NCI-H774 (cell line): ENCODE measurements around the gene ATRIP.

ENCODE experiments used
- DNase-seq: peaks from one replicate; lab custom pipeline; 2025; lab: John Stamatoyannopoulos, UW

ATRIP gene

GRCh38 chr3:48423883-48424695, 22.4 kb upstream of the ATRIP start:
- DNase-seq = no peak

GRCh38 chr3:48425281-48425812, 21.2 kb upstream of the ATRIP start:
- no peak for DNase-seq

DNA sequence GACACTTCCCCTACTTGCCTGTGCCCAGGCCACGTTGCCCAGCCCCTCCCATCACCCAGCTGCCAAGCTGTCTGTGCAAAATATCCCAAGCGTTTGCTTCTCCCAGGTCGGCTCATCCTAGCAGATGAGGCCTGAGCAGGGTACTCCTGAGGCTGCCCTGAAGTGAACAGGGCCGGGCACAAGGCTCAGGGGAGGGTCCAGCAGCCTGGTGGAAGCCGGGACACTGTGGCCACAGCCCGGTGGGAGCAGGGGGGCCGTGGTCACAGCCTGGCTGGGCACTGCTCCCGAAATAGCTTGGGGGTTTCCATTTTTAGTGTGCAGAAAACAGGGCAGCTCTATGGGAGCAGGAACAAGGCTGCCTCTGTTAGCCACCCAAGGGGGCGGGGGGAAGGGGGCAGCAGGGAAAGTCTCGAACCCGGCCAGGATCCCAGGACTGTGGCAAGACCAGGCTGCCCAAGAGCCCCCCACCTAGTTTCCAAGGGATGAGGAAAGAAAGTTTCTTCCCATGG, 20.1 kb upstream of the ATRIP start:
- DNase-seq = no peak

GRCh38 chr3:48426944-48427629, 19.4 kb upstream of the ATRIP start:
- DNase-seq = no peak

DNA sequence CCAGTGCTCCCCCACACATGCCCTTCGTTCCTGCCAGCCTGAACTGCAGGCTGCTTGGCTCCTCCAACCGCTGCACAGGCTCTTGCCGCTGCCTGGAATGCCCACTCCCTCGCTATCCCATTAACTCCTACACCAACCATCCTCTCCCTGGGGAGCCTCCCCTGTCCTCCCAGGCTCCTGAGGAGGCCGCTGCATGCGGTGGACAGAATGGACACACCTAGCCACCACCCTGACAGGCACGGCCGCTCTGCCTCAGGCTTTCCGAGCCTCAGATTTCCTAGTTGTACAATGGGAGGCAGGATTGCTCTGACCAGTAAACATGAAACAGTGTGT, 18.9 kb upstream of the ATRIP start:
- no peak for DNase-seq

GRCh38 chr3:48428088-48428571, 18.4 kb upstream of the ATRIP start:
- no peak for DNase-seq

DNA sequence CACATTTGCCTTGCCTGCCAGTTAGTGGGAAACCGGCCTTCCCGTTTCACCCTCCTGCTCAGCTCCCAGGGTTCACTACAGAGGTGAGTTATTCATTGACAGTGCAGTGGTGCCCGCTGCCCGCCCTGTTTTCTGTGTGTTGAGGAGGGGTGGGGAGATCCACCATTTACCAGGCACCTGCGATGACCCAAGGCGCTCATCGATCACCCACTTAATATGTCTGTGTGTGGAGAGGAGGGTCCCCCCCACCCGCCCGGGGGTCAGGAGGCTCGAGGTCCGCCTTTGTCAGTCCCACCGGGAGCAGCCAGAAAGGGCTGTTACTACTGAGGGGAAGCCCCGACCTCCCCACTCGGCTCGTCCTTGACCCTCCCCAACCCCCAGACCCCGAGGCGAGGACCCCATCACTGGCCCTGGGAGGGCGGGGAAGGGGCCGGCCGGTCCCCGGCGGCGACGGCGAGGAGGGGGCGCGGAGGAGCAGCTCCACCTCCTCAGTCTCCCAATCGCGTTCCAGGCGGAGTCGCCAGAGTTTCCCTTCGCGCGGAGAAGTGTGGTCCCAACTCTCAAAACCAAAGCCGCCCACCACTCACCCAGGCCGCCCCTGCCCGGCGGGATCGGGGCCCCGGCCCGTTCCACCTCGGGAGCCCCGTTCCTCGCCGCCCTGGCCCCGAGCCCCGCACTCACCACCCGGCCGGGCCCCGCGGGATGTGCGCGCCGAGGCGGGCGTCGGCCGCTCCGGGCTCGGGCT, 17.8 kb upstream of the ATRIP start:
- DNase-seq = no peak

- peak; percentile 57 for DNase-seq
Observed at GRCh38 chr3:48429317-48429959, 17.1 kb upstream of the ATRIP start.

DNA sequence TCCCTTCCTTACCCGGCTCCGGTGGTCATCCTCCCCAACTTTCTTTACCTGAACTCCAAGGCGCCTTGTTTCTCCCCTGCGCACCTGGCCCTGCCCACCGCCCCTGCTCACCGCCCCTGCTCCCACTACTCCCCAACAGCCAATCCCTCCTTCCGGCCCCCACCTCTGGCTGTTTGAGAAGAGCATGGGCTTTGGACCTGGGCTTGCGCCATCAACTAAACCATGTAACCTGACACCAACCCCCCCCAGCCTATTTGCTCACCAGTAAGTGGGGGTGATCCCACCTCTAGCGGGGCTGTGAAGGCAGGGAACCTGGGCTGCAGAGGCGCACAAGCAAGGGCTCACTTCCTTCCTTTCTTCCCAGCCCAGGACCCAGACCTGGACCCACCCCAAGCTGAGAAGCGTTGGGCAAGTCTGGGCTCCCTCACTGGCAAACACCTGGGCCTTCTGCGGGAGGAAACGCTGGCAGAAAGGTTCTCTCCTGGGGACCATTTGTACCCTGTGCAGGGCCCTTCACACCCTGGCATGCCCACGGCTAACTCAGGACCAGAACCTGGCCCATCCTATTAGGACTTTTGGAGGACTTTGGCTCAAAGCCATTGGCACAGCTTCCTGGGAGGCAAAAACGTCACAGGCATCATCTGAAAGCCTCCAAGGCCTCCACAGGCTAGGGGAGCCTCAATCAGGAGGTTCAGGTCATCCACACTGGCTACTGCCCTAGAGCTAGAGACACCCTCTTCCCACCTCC, 16.4 kb upstream of the ATRIP start, which contains the start of gene PLXNB1:
PLXNB1 (minus strand) TSS at position 127 of the 748 bp plus-strand sequence. CDS start 5,475 bp downstream, outside the sequence.
- DNase-seq = peak; percentile 23

- no peak for DNase-seq
Observed at GRCh38 chr3:48430708-48431101, 15.8 kb upstream of the ATRIP start.

- no peak for DNase-seq
Observed at GRCh38 chr3:48431224-48432029, 15.1 kb upstream of the ATRIP start.

- no peak for DNase-seq
Observed at GRCh38 chr3:48432411-48433371, 13.8 kb upstream of the ATRIP start.

DNA sequence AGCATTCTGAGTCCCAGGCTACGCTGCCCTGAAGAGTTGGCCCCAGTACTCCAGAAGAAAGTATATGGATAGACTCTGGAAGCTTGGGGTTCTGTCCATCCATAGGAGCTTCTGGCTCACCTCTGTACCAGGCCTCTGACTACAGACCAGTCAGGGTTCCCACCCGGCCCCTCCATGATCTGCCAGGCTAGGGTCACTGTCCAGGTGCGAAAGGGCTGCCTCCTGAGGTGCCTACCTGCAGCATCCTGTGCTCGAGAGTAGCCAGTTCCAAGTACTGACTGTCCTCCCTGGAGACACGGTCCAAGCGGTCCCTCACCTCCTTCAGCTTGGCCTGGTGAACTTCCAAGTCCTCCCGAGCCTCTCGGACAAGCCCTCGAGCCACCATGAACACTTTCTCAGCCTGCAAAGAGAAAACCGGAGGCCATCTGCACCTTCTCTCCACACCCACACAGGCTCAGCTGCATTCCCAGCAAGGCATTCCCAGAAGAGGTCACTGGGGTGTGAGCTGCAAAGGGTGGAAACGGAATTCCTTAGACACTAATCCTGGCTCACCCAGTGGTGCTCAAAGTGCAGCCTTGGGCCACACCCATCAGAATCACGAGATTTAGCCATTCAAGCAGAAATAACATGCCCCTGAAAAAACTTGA, 12.9 kb upstream of the ATRIP start:
- DNase-seq = no peak

DNA sequence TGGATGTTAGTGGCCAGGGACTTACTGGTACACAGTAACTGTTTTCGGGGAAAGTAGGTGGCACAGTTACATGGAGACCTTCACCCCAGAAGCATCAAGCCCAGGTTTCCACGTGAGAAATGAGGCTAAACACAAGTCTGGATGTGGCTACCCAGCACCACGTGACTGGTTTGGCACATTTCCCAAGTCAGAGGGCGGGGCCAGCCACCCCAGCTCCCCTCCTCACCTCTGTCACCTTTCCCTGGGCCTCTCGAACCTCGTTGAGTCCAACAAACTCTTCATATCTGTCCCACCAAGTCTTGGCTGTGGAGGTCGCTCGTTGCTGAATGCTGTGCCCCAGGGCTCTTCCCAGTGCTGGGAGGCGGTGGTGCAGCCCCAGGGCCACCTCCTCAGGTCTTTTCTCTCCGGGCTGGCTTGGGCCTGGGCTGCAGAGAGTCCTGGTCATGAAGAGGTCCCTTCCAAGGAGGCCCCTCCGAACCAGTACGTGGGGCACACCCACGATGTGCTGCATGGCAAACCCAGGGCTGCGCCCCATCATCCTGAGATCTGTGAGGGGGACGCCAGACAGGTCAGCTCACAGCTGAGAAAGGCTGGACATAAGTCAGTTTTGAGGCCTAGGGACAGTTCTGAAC, 11.8 kb upstream of the ATRIP start:
- no peak for DNase-seq

GRCh38 chr3:48435223-48435595, 11.3 kb upstream of the ATRIP start:
- no peak for DNase-seq

- DNase-seq = peak; percentile 36
Observed at GRCh38 chr3:48435774-48436476, 10.6 kb upstream of the ATRIP start.

DNA sequence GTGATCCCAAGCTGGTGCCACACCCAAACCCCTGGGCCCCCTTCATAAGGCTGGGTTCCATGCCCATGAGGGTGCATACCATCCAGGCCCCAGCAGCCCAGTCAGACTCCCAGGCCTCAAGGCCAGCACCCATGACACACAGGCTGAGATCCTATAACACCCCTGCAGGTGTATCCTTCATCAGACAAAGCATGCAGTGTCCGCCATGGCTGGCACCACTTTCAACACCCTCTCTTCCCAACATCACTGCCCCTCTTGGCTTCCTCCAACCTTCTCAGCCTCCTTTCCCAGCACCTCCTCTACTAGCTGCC, 10.1 kb upstream of the ATRIP start:
- DNase-seq = no peak
